Hematopoietic multipotent progenitor cell treated with erythropoietin and hydrocortisone succinate and interleukin-3 and kit ligand, for 4 days (in vitro differentiated cells): ENCODE results near the gene HYAL1.

Source experiments
- DNase-seq: peaks from one replicate; pipeline ENCODE4 v3.0.0-alpha.2; 2015

HYAL1 gene

DNA sequence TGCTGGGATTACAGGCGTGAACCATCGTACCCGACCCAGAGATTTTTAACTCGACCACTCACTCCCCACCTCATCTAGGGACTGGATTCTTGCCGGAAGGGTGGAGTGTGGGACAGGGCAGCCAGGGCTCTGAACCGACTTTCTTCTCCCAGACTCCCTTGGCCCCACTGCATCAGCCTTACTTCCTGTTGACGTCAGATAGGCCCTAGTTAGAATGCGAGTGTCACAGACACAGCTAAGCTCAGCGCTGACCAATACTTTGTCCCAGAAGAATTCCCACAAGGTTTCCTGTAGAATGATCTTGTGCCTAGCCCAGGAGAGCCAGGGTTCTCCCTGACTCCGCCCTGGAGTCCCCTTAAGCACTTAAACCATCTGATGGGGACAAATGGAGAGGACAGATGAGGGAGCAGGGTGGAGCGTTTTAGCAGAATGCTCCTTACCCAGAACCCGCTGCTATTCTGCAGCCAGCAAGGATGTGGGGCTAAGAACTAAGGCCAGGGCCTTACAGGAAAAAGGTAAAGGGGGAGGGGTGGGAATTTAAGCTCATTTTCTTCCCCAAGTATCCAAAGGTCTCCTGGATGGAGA lies 30.5 kb upstream of the HYAL1 start:
- no peak for DNase-seq

DNA sequence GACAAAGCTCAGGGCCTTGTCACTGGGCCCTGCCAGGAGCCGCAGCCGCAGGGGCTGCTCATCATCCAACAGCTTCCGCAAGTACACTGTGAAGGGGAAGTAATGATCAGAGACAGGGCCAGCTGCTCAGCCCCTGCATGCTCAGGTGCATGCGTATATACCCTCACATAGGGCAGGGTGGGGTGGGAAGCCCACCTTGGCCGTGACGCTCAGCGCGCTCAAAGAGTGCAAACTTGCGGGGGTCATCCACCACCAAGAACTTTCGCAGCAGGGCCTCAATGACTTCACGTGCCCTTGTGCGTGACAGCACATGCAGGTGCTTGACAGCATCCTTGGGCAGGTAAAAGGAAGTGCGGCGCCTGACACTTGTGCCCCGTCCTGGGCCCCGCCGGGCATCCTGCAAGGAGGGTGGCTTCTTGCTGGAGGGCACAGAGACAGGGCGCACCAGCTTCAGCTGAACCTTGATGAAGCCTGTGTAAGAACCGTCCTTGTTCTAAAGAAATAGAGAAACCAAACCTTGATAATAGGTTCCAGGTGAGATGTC lies 28.1 kb upstream of the HYAL1 start:
- DNase-seq, result no peak

DNA sequence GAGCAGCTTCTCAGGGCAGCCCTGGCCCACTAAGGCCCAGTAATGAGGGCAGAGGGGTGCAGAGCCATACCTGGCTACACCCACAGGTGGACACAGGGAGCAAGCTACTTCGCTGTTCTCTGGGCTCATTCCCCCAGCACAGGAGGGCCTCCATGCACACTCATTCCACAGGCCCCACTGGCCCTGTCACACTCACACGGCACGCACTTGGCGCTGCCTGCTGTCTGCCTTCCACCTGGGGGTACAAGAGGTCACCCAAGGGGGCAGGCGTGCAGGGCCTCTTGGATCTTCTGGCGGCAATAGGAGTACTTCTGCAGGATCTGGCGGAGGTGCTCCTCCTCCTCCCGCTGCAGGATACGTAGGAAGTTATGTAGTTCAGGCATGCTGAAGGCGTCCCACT lies 27.0 kb upstream of the HYAL1 start:
- DNase-seq, result no peak

DNA sequence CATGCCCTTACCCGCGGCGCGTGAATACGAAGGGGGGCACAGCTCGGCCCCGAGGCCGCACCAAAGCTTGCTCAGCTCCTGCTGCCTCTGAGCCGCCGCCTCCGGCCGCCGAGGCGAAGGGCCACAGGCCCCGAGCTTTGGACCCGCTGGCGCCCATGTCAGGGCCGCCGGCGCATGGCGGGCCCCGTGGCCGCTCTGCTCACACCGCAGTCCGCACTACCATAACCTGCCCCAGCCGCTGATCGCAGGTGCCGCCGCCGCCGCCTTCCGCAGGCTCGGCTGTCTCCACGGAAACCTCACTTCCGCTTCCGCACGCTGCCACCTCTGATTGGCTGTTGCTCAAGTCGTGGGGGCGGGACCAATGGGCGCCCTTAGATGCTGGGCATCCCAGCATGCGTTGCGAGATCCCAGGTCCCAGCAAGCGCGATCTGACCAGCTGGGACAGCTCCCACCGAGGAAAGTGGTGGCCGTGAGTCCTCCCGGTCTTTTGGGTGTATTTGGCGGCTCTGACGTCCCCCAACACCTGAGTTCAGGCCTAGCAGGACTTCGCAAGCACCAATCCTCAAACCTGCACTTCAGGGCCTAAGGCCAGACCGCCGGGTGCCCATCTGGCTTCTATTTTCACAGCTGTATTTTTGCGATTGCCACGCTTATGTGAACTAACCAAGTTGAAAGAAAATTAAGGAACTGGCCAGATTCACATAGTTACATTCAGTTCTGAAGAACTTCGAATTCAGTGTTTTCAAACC lies 24.7 kb upstream of the HYAL1 start, which contains the start of gene TUSC2:
Gene TUSC2 (minus strand): TSS at position 281 of the 749 bp plus-strand sequence. CDS start 124 bp downstream, at position 157.
- peak; percentile 99 for DNase-seq

DNA sequence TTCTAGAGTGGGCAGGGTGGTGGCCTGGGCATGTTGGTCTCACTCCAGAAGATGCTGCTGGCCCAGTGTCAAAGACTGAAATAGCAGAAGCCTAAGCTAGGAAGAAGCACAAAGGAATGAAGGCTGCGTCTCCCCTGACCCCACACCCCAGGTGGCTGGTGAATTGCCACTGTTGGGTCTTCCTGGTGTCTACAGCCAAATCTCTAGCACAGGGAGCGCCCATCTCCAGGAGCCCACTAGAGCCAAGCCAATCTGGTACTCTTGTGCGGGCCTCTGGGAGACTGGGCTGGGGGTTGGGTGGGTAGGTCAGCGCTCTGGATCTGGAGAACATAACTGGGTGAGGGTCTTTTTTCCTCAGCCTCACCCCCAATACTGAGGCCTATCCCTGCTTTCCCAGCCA lies 23.8 kb upstream of the HYAL1 start:
- DNase-seq, result no peak

DNA sequence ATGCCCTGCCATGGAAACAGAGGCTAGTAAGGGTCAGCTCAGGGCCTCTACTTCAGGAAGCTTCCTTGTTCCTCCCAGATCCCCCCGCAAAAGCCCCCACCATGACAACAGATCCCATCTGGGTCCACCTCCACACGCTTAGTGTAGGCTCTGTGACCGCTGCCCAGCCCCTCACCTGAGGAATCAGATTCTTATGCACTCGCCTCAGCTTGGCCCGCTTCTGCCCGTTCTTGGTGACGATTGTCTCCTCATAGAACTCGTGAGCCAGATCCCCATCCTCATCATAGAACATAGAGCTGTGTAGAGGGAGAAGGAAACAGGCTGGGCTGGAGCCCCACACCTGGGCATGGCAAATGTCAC lies 22.8 kb upstream of the HYAL1 start:
- DNase-seq, result no peak

DNA sequence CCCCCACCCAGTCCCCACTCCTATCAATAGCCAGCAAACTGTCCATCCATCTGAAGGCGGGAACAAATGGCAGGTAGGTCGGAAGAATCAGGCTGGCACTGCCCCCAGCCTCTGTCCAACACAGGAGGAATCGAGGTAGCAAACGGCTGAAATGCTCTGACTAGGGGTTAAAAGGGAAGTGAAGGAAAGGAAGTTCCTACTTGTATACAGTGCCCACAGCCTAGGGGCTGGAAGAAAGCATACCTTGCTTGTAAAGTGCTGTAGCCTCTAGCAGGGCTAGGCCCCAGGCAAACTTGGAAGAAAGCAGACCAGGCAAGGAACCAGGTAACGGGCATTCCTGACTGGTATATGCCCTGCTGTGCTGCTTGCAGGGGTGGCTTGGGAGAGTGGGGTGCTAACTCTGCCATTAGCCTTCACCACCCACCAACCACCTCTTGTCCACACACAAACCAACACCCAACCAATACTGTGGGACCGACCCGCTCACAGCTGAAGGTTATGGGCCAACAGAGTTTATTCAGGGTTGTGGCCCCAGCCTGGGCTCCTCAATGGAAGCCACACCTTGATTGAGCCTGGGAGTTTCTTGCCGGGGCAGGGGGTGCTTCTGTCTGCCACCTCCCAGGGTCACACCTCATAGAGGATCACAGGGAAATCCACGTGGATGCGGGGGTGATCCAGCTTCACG lies 22.3 kb upstream of the HYAL1 start:
- no peak for DNase-seq

DNA sequence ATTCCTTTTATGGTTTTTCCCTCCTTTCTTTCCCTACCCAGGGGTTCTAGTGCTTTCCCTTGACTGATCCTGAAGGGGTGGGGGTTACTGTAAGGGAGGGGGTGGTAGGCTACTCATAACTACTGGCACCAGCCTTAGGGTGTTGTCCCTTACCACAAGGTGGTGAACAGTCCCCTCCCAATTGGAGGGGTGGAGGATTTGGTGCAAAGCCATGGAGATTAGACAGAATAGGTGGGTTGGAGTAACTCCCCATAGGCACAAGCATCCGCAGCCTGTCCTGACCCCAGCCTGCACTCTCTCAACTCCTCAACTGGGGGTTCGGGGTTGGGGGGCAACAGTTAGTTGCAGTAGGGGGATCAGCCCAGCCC lies 21.7 kb upstream of the HYAL1 start:
- DNase-seq, result no peak

DNA sequence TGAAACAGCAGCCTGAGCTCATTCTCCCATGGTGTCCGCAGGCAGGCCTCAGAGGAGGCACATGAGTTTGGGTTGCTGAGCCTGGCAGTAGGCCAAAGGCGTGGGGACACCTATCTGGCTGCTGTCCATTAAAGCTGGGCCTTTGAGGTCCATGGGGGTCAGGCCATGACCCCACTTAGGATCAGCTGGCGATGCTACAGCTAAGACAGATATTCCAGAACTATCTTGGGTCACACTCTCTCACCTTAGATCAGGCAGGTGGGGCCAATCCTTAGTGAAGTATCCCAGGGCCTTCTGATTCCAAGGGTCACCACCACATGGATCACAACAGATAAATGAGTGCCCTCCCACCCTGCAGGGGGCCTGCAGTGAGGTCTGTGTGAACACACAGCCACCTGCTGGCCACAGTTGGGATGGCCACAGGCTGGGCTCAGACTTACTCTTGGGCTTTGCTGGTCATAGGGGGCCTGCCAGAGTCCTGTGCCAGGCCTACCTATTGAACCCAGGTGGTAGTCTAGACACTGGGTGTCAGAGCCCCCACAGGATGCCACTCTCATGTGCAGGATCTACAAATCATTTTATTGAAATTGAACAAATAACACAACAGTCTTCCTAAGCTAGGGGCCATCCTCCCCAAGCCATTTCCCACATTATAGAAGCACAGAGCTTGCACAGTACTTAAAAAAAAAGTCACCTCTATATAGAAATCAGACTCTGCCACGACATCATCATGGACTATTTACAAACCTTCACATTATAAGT lies 21.2 kb upstream of the HYAL1 start:
- DNase-seq, result peak; percentile 86

DNA sequence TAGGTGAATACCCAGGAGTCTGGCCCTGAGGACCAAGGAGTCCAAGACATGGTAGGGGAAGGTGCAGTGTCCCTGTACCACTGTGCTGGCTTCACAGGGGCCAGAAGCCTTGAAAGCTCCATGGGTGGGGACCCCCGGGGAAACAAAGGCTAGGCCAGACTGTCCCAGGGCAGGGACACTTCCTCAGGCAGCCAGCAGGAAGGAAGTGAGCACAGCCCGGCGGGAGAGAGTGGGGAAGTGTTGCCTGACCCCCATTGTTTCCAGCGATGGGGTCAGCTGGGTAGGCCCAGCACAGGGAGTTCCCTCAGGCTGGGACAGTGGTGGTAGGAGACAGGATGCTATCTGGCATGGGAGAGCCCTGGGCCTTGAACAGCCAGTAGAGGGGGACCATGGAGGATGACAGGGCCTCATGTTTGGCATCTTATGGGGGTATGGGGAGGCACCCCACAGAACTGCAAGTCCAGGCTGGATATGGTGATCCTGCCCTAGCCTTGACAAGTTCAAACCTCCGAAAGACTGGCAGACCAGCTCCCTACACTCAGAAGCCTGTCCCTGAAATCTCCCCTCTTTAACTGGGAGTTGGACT lies 20.3 kb upstream of the HYAL1 start:
- DNase-seq, result no peak

DNA sequence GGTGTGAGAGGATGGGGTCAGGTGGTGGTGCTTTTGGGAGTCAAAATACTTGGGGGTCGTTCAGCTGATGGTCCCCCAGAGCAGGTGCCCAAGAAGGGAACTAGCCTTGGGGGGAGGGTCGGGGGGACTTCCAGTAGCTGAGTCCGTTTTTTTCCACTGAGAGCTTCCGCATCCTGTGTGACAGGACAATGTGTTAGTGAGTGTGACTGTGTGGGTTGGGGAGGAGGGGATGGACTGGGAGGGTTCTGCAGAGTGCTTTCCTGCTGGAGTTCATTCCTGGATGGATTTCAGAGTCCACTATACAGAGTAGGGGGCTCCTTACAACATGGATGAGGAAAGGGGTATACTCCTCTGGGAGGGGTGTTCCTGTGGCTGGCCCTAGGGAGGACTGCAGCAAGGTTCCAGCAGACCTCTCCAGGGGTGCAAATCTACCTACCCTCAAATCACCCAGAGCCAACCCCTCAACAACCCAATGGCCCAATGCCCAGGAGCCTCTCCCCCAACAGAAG lies 19.8 kb upstream of the HYAL1 start:
- no peak for DNase-seq

DNA sequence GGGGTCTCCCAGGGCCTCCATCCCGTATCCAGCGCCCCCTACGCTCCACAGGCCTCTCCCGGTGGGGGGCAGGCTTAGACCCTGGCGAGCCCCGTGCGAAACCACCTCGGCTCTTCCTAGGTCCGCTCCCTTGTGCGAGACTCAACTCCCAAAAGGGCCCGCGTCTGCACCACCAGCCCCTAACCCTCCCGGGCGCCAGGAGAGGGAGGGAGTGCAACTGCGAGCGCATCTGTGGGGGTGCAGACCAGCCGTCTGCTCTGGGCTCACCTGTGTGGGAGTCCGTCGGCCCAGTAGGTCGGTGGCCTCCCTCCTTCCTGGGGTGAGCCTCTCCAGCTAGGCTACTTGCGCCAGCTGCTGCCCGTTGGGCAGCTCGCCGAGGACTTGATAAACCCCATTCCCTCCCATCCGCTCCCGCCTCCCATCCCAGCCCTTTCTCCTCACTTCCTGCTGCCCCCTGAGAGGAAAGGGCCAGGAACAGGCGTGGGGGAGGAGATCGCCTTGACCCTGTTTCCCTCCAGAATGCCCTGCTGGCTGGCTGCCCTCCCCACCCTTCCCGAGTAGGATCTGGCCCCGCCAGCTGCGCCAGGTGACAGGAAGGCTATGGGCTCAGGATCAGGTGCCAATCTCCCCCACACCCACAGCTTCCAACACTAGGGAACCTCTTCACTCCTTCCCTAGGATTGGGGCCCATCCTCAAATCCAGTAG lies 19.2 kb upstream of the HYAL1 start, which contains the start of gene HYAL2:
Gene HYAL2 (minus strand): TSS at position 360 of the 706 bp plus-strand sequence. CDS start 2,256 bp downstream, outside the sequence.
- DNase-seq, result no peak

DNA sequence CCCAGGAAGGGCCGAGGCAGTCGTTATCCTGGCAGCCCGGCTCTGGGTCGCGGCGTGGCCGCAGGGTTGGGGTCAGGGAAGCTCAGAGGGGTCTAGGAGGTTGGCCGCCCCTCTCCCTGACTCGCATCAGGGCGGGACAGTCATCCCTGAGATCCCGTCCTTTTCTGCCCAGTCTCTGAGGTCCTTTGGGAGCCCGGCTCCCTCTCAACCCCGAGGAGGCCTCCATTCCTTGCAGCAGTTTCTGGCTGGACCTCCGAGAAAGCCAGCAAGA lies 18.7 kb upstream of the HYAL1 start:
- no peak for DNase-seq

DNA sequence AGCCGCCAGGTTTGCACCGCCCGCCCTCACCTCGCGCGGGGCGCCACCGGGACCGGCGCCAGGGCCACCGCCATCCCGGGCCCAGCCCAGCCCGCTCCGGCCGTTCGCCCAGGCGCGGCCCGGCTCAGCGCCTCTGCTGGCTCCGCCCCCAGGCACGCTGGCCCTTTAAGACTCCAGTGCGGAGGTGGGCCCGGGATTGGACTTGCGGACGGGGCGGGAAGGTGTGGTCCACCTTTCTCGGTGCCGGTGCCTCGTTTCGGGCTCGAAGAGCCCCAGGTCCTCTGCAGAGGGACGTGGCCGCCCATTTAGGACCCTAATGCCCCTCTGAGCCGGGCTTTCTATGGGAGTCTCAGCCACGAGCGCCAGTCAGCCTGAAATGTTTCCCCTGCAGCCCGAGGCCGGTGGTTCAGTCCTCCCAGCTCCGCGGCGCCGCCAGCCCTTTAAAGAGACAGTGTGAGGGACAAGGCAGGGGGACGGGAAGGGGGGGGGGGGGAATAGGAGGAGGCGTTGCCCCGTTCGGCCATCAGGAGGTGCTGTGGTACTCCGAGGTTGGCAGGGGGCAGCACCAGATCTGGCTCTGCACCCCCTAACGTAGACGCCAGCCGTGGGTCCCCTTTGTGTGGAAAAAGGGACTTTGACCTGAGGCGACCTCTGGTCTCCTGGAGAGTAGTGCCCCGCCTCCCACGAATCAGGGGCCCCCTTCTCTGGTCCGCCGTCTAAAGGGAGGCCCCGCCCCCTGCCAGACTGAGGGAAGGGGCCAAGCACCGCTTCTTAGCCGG lies 18.2 kb upstream of the HYAL1 start:
- peak; percentile 95 for DNase-seq

DNA sequence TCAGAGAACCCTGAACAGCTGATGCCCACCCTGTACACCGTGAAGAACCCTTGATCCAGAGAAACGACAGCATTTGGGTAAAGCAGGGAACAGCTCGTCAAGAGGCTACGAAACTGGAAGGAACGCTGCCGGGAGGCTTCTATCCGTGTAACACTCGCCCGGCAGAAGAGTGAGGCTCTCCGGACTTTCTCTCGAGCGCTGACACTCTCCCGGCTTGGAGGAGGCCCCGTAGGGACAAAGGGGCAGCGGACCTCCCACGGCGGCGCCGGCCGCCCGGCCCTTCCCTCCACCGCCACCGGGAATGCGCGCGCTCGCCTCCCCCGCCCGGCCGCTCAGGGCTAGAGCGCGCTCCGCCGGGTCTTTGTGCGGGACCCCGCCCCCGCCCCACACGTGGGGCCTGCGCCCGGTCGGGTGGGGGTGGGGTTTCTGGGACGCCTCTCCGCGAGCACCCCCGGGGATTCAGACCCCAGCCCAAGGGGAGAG lies 17.5 kb upstream of the HYAL1 start:
- DNase-seq, result peak; percentile 80

DNA sequence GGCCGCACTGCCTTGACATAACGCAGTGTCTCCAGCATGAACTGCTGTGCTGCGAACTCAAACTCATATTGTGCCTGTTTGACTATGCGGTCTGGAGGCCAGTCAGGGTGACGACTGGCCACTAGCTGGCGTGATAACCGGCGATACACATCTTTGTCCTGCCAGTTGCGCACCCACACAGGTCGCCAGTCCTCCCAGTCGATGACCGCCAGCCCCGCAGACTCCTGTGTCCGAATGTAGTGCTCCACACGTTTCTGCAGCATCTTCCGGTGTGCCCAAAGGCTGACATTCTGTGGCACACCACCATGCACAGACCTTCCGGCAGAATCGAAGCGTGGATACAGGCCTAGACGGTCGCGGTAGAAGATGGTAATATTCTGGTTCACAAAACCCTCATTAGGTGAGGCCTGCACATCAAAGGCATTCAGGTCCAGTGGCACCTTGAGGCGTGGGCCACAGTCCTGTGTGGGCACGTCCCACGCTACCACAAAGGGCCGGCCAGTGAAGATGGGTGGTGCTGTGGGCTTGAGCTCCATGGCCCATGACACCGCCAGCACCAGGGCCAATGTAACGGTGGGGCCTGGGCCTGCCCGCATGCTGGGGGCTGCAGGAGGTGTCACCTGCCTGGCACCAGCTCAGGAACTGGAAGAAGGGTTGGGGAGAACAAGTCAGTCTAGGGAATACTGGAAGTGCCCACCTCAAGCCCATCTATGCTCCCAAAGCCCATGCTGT lies 16.7 kb upstream of the HYAL1 start:
- no peak for DNase-seq

DNA sequence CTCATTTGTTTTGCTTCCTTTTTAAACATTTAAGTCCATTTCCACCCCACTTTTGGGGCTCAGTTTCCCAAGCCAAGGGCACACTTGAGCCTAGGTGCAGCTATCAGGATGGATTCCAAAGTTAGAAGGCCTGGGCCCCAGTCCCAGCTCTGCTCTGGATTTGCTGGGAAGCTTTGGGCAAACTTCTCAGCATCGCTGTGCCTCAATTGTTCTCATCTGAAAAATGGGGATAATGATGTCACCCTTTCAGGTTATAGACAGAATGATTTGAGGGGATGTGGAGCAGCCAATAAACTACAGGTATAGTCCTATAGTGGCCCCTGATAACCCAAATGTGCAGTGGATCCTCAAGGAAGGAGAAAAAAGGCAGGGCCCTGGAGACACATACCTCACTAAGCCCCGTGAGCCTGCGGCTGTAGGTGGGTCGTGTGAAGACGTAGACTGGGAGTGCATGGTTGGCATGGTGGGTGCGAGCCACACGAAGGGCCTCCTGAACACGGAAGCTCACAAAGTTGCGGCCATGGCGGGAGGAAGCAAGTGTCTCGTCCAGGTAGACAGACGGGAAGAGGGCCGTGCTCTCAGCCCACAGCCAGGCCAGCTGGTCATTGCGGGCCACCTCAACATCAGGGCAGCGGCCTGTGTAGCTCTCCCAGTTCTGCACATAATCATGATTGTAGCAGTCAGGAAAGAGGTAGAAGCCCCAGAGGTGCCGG lies 16.0 kb upstream of the HYAL1 start:
- DNase-seq, result no peak

DNA sequence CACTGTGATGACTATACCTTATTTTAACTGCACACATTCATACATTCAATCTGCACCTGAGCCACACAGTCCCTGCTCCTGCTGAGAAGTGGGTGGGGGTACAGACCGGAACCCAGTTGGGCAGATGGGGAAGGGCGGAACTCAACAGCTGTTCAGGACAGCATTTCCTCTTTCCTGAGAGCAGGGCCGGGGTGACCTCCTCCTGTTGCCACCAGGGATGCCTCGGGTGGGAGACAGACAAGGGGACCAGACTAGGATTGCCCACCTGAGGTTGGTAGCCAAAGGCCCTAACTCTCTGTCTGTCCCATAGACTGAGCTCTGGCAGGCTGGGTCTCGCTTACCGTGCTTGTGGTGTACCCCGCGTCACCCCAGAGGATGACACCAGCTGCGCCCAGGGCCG lies 15.2 kb upstream of the HYAL1 start:
- no peak for DNase-seq

DNA sequence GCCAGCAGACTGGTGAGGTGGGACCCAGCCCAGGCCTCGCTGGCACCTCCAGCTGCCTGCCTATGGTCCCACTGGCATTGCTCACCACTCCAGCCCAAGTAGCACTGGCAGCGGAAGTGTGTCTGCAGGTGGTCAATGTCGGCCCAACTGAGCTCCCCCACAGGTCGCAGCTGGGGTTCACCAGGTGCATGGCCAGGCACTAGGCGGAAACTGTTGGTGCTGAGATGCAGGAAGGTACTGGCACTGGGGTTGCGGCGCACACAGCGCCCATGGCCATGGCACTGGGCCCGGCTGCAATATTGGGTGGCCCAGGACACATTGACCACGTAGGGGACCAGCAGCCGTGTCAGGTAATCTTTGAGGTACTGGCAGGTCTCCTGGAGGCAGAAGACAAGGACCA lies 14.8 kb upstream of the HYAL1 start:
- no peak for DNase-seq

DNA sequence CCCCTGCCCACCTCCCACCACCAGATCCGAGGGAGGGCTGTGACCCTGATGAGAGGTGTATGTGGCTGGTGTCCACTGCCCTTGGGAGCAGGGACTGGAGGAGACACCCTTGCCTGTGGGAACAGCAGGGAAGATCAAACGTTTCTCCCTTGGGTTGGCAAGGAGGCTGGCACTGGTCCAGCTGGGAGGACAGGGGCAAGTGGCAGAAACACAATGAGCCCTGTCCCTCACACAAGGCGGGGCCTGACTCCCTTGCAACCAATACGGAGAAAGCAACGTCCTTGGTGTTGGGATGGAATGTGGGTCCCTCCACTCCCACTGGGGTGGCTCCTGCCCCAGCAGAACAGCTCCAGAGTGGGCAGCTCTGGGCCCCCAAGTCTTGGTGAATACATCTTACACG lies 13.9 kb upstream of the HYAL1 start:
- no peak for DNase-seq
